IMR-90 (cell line): ENCODE measurements around the gene CXXC1. TPM values are rescaled to one million over a fixed set of nuclear protein-coding genes. Genes with fewer than 3 reads are reported as not detected.

Experiments
- ATAC-seq: fragments of 200-7000 bp; cut with Tn5 transposase; 2 replicates; pipeline ENCODE4 v1.9.1; 2020; ENCODE audit warnings: low read depth, mild to moderate bottlenecking, moderate library complexity
- BruUV-seq: library from RNA; stranded (reverse); fragments of 400-500 nt; replicated peaks from 2 replicates; lab custom pipeline; 2021; lab: Mats Ljungman, UMichigan
- CTCF ChIA-PET: fragments of 300-600 bp; formaldehyde crosslinking; extraction: SDS; loops from one replicate; lab custom pipeline; 2021; ENCODE audit warnings: antibody characterized with exemption; lab: Yijun Ruan, JAX
- POLR2A ChIA-PET: fragments of 300-600 bp; sonication (Branson Sonifier 250); formaldehyde crosslinking; loops from one replicate; lab custom pipeline; 2022; ENCODE audit warnings: antibody characterized with exemption; ENCODE audit not compliant: unreplicated experiment; lab: Charles Lee
- DNase-seq: peaks from one replicate; pipeline ENCODE4 v3.0.0; 2013
- H2AFZ ChIP-seq: replicated peaks from 2 replicates; pipeline ENCODE3; 2013; ENCODE audit warnings: low read length, mild to moderate bottlenecking; ENCODE audit not compliant: poor library complexity
- H2AK5ac ChIP-seq: 2 replicates; pipeline ENCODE4 v1.6.1; 2013; ENCODE audit warnings: low read depth, low read length, inconsistent platforms
- H2AK9ac ChIP-seq: replicated peaks from 2 replicates; pipeline ENCODE3; 2013; ENCODE audit warnings: mild to moderate bottlenecking, low read depth, low read length, moderate library complexity; ENCODE audit not compliant: poor library complexity
- H2BK120ac ChIP-seq: 2 replicates; pipeline ENCODE4 v1.6.1; 2013; ENCODE audit warnings: low read depth, low read length, inconsistent platforms
- H2BK15ac ChIP-seq: 3 replicates; pipeline ENCODE4 v1.6.1; 2013; ENCODE audit warnings: low read depth, low read length, inconsistent platforms
- H2BK20ac ChIP-seq: 2 replicates; pipeline ENCODE4 v1.6.1; 2013; ENCODE audit warnings: low read depth, mild to moderate bottlenecking, inconsistent platforms, low read length, moderate library complexity
- H2BK5ac ChIP-seq: 2 replicates; pipeline ENCODE4 v1.6.1; 2013; ENCODE audit warnings: mild to moderate bottlenecking, low read depth, low read length, inconsistent platforms; ENCODE audit not compliant: poor library complexity, severe bottlenecking
- H3K14ac ChIP-seq: replicated peaks from 2 replicates; pipeline ENCODE4 v1.6.1; 2013; ENCODE audit warnings: low read depth, low read length, inconsistent platforms
- H3K18ac ChIP-seq: 2 replicates; pipeline ENCODE4 v1.6.1; 2013; ENCODE audit warnings: low read depth, low read length, control low read depth
- H3K23ac ChIP-seq: 2 replicates; pipeline ENCODE4 v1.6.1; 2013; ENCODE audit warnings: low read depth, low read length, inconsistent platforms
- H3K27ac ChIP-seq: 2 replicates; pipeline ENCODE4 v1.5.1; 2013; ENCODE audit warnings: mild to moderate bottlenecking, control low read depth, low read length; ENCODE audit not compliant: insufficient read depth
- H3K27me3 ChIP-seq: 2 replicates; pipeline ENCODE4 v1.6.1; 2013; ENCODE audit warnings: low read length; ENCODE audit not compliant: control insufficient read depth, insufficient read depth
- H3K36me3 ChIP-seq: 2 replicates; pipeline ENCODE4 v1.6.1; 2013; ENCODE audit warnings: low read length, mixed read lengths; ENCODE audit not compliant: control insufficient read depth, insufficient read depth
- H3K4ac ChIP-seq: 2 replicates; pipeline ENCODE4 v1.6.1; 2013; ENCODE audit warnings: low read depth, low read length, inconsistent platforms
- H3K4me1 ChIP-seq: 2 replicates; pipeline ENCODE4 v1.6.1; 2013; ENCODE audit warnings: low read length, mixed read lengths; ENCODE audit not compliant: control insufficient read depth, insufficient read depth
- H3K4me2 ChIP-seq: 2 replicates; pipeline ENCODE4 v1.6.1; 2013; ENCODE audit warnings: low read depth, mild to moderate bottlenecking, control low read depth, low read length, moderate library complexity
- H3K4me3 ChIP-seq: 2 replicates; pipeline ENCODE4 v1.5.1; 2013; ENCODE audit warnings: low read depth, mild to moderate bottlenecking, control low read depth, low read length, moderate library complexity; ENCODE audit not compliant: insufficient read depth
- H3K56ac ChIP-seq: 2 replicates; pipeline ENCODE4 v1.6.1; 2013; ENCODE audit warnings: low read length, inconsistent platforms; ENCODE audit not compliant: insufficient read depth; ENCODE audit errors: extremely low read depth
- H3K79me1 ChIP-seq, 2 experiments: 2 replicates each; pipeline ENCODE4 v1.6.1; 2013; ENCODE audit warnings: low read length in 2 of 2, inconsistent platforms in 1 of 2, low read depth in 1 of 2
- H3K9ac ChIP-seq: 2 replicates; pipeline ENCODE4 v1.6.1; 2013; ENCODE audit warnings: low read depth, low read length, control low read depth
- H3K9me1 ChIP-seq: 2 replicates; pipeline ENCODE4 v1.6.1; 2013; ENCODE audit warnings: low read length, inconsistent platforms; ENCODE audit not compliant: insufficient read depth
- H3K9me3 ChIP-seq: 2 replicates; pipeline ENCODE4 v1.6.1; 2013; ENCODE audit warnings: low read length; ENCODE audit not compliant: control insufficient read depth, insufficient read depth
- H4K20me1 ChIP-seq: 2 replicates; pipeline ENCODE4 v1.6.1; 2013; ENCODE audit warnings: low read length, inconsistent platforms; ENCODE audit not compliant: insufficient read depth
- H4K5ac ChIP-seq: 2 replicates; pipeline ENCODE4 v1.6.1; 2013; ENCODE audit warnings: mild to moderate bottlenecking, low read depth, low read length, control low read depth
- H4K8ac ChIP-seq, 2 experiments: 2 replicates each; pipeline ENCODE4 v1.6.1; 2013; ENCODE audit warnings: low read depth in 2 of 2, low read length in 2 of 2, control low read depth in 1 of 2, inconsistent platforms in 1 of 2
- H4K91ac ChIP-seq: 2 replicates; pipeline ENCODE4 v1.6.1; 2013; ENCODE audit warnings: low read depth, low read length, inconsistent platforms; ENCODE audit not compliant: insufficient read depth
- CEBPB ChIP-seq: IDR thresholded peaks from 2 replicates; pipeline ENCODE4 v1.6.1; 2012; ENCODE audit warnings: low read depth, low read length, improper control_type of control experiment
- ELK1 ChIP-seq: fragments of 150-350 bp; IDR thresholded peaks from 2 replicates; pipeline ENCODE4 v1.6.1; 2016; ENCODE audit warnings: low read depth, mild to moderate bottlenecking, low read length, moderate library complexity, borderline replicate concordance
- FOS ChIP-seq: fragments of 150-350 bp; IDR thresholded peaks from 2 replicates; pipeline ENCODE4 v1.6.1; 2016; ENCODE audit warnings: low read depth, low read length
- MAZ ChIP-seq: IDR thresholded peaks from 2 replicates; pipeline ENCODE4 v1.6.1; 2012; ENCODE audit warnings: low read depth, mild to moderate bottlenecking, low read length, improper control_type of control experiment, moderate library complexity, borderline replicate concordance
- RAD21 ChIP-seq: IDR thresholded peaks from 2 replicates; pipeline ENCODE4 v1.6.1; 2012; ENCODE audit warnings: low read length, improper control_type of control experiment
- RFX5 ChIP-seq: IDR thresholded peaks from 2 replicates; pipeline ENCODE4 v1.8.0; 2012; ENCODE audit warnings: low read depth, mild to moderate bottlenecking, low read length, moderate library complexity
- WGBS, 2 experiments: methylation state at CpG; one replicate each; pipeline versions ENCODE4 v1.1.5 to v1.1.7; 2013; ENCODE audit warnings: missing lambda C conversion rate in 2 of 2; ENCODE audit not compliant: insufficient read length in 1 of 2; ENCODE audit errors: extremely low coverage in 2 of 2; 5-methylcytosine and 5-hydroxymethylcytosine counted together
- dilution Hi-C: fragments of 300-500 bp; cut with HindIII; formaldehyde crosslinking; loops from one replicate; pipeline ENCODE4 v1.14.3; 2018; ENCODE audit warnings: low sequenced_read_pairs; ENCODE audit not compliant: unreplicated experiment
- in situ Hi-C: fragments of 300-500 bp; cut with MboI; formaldehyde crosslinking; loops from 3 replicates; pipeline ENCODE4 v1.14.3; 2019; ENCODE audit warnings: low sequenced_read_pairs, inconsistent platforms, mixed read lengths
- intact Hi-C: fragments of 100-400 bp; cut with micrococcal nuclease; formaldehyde crosslinking; loops from 2 replicates; pipeline ENCODE4 v1.10.0; 2022
- polyA plus RNA-seq, 3 experiments: library from polyadenylated mRNA; depleted of rRNA; stranded (reverse); fragments of >200 nt; gene quantifications; 2 replicates each; pipeline ENCODE4 v1.2.3, GENCODE V29; 2012; ENCODE audit warnings: low replicate concordance in 1 of 3
- total RNA-seq: library from RNA; depleted of rRNA; stranded (reverse); fragments of >200 nt; gene quantifications from 2 replicates; pipeline ENCODE4 v1.2.3, GENCODE V29; 2012

CXXC1 gene
- total and polyA plus RNA-seq, 2 of the 4 experiments (the other 2 are of a cell fraction), result 24.0 to 66.2 TPM

DNA sequence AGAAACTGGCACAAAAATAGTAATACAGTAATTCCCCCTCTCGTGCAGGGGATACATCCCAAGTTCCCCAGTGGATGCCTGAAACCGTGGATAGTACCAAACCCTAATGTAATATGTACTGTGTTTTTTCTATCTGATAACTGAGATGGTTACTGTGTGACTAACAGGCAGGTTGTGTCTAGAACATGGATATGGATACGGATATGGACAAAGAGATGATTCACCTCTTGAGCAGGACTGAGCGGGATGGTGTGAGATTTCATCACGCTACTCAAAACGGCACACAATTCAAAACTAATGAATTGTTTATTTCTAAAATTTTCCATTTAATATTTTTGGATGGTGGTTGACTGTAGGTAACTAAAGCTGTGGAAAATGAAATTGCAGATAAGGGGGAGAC is 9.6 kb downstream of the CXXC1 start:
- H3K18ac ChIP-seq, result no peak overlapping the region
- H3K9ac ChIP-seq, result no peak overlapping the region
- H3K27ac ChIP-seq, result no peak overlapping the region
- H4K91ac ChIP-seq, result no peak overlapping the region
- H3K4me1 ChIP-seq, result peaks cover 6% of the 10 kb centered on the region
- no peak overlapping the region for H2AK9ac ChIP-seq
- no peak overlapping the region for H4K5ac ChIP-seq
- H2BK5ac ChIP-seq, result no peak overlapping the region
- no peak overlapping the region for H3K4me3 ChIP-seq
- no peak overlapping the region for H3K14ac ChIP-seq
- no peak overlapping the region for H2AFZ ChIP-seq
- no peak overlapping the region for H4K8ac ChIP-seq
- TF ChIP-seq RAD21 (no peak), CEBPB (peak; percentile 49; the same call in 1 of the 2 replicates), ELK1 (no peak), RFX5 (no peak), MAZ (no peak), FOS (no peak)
- in situ Hi-C loops (loop anchor here (25.0 kb wide), 2 partner anchors 759 to 1641 kb away; partner anchors contain the start of gene SMAD4), intact Hi-C loops (no loop called here), dilution Hi-C loops (no loop called here)
- no peaks in the 10 kb centered on the region for H3K27me3 ChIP-seq
- peaks cover 57% of the 10 kb centered on the region for H3K36me3 ChIP-seq
- ATAC-seq (no peak), DNase-seq (peak; percentile 74)
- no peak overlapping the region for H3K4ac ChIP-seq
- peaks cover 16 to 55% of the 10 kb centered on the region in 2 experiments for H3K79me1 ChIP-seq
- no peak overlapping the region for H2BK120ac ChIP-seq
- peaks cover 10% of the 10 kb centered on the region for H4K20me1 ChIP-seq
- H3K9me3 ChIP-seq, result no peaks in the 10 kb centered on the region
- H3K4me2 ChIP-seq, result no peak overlapping the region
- H2AK5ac ChIP-seq, result no peak overlapping the region
- H3K23ac ChIP-seq, result no peak overlapping the region
- ChIA-PET POLR2A (no interaction called here), CTCF (no interaction called here)
- no peak overlapping the region for H2BK15ac ChIP-seq
- H2BK20ac ChIP-seq, result no peak overlapping the region
- BruUV-seq, result no TSS peak
- H3K9me1 ChIP-seq, result peaks cover 17% of the 10 kb centered on the region; the same call in 1 of the 2 replicates
- H3K56ac ChIP-seq, result no peak overlapping the region
- WGBS, 2 experiments, result no CpG with 5 or more reads among the region's 6 CpGs
